Endothelial cell of hepatic sinusoid (primary cell): ENCODE measurements around the gene PPIP5K1.

Experiments
- in situ Hi-C: cut with HindIII; loops from 2 replicates; pipeline ENCODE4 v1.10.0; 2017; ENCODE audit warnings: low sequenced_read_pairs

Gene PPIP5K1

DNA sequence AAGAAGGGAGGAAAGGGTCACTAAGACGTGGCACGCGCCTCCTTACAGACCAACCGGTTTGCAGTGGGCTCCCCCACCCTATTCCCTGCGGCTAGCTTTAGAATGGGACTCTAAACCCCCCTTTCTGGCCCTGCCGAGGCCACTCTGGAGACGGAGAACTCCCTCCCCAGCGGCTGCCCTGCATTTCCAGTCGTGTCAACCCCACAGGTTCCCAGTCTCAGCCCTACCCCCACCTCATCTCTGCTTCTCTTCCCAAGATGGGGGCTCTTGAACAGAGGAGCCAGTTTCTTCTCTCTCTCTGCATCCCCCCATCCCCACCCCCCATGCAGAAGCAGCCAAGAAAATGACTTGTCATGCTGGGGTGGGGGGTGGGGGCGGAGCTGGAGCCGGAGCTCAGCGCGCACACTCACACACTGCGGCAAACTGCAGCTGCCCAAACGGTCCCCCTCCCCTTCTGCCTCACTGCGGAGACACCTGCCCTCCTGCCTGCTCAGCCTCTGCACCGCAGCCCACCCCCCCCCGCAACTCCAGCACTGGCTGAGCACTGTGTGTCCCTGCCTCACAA, 71.7 kb downstream of the PPIP5K1 start:
- in situ Hi-C loops = no loop called here

DNA sequence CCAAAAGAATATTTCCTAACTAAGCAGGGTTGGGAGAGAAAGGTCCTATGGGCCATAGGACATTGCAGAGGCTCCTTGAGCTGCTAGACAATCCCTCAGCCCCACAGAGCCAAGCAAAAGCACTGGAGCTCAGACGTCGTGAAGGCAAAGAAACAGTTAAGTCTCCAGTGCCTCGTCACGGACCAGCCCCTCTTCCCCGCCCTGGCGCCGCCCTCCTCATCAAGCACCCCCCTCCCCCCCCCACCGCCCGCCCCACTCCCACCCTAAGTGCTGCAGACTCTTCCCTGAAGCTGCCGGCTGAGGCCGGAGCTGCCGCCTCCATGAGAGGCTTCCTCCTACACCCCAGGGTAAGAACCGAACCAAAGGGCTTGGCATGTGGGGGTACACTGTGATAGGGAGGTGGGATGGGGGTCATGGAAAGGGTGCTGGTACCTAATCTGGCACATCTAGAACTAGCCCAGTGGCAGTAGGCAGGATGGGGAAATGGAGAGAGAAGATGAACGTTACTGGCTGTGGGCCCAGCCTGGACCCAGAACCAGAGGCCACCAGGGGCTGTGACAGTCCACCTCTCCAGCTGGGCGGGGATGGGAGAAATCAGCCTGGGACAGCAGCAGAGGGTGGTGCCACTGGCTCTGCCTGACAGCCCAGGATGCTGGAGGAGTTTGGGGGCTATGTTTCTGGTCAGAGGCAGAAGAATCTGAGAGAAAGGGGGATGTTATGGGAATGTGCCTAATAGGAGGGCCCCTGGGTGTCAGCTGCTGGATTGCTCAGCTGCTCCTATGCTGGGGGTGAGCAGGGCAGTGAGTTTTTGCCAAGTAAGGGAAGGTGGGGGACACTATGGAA, 72.4 kb downstream of the PPIP5K1 start, which contains the start of gene MAP1A:
TSS of gene MAP1A (plus strand) at position 255 of the 843 bp plus-strand sequence. CDS start 3,866 bp downstream, outside the sequence.
- in situ Hi-C loops = no loop called here

DNA sequence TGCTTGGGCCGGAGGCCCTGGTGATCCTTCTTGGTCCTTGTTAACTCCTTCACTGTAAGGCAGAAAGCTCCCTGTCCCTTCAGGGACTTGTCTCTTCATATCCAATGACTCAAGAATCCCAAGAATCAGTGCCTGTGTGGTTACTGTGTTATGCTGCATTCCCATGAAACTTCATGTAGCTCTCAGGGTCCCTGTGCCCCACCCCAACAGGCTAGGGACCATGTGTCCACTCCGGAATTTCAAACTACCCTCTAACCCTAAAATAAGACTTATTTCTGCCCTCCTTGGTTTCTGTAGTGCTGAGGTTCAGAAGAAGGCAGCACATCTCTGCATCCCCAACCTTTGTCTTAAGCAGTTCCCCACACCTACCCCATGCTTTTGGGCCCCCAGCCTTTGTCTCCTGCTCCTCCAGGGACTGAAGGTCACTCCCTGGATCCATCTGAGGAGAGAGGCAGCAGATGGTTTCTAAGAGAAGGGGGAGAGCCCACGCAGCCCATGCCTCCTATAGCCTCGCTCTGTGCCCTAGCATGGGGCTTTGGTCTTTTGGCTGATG, 73.1 kb downstream of the PPIP5K1 start:
- in situ Hi-C loops = no loop called here

DNA sequence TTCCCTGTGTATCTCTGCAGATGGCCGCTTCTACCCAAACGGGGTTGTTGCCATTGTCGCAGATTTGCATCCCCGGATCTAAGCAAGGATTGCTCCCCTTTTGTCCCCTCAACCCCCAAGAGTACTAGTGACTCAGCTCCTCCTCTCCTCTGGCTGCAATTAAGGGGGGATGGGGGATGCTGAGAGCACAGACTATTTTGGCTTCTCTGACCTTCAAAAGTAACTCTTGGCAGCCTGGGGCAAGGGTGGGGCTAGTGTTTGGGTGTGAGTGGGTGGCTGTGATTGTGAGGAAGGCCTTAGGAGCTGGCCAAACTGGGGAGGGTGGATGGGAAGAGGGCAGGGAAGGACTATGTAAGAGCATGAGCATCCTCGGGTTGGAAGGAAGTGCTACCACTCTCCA, 73.8 kb downstream of the PPIP5K1 start:
- in situ Hi-C loops = no loop called here

DNA sequence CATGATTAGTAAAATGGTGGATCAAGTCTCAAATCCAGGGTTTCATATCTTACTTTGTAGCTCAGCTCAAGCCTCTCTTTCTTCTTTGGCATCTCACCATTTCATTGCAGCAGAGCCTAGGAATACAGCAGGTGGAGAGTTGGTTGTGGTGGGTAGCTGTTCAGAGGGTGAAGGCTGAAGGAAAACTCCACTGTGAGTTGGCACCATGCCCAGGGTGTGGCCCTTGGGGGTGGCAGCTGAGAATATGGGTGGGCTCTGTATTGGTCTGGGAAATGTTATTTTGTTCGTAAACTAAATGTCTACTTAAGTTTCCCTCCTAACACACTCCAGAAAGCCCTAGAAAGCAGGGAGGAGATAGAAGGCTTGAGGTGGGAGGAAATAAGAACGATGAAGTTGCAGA, 74.3 kb downstream of the PPIP5K1 start:
- in situ Hi-C loops = no loop called here

DNA sequence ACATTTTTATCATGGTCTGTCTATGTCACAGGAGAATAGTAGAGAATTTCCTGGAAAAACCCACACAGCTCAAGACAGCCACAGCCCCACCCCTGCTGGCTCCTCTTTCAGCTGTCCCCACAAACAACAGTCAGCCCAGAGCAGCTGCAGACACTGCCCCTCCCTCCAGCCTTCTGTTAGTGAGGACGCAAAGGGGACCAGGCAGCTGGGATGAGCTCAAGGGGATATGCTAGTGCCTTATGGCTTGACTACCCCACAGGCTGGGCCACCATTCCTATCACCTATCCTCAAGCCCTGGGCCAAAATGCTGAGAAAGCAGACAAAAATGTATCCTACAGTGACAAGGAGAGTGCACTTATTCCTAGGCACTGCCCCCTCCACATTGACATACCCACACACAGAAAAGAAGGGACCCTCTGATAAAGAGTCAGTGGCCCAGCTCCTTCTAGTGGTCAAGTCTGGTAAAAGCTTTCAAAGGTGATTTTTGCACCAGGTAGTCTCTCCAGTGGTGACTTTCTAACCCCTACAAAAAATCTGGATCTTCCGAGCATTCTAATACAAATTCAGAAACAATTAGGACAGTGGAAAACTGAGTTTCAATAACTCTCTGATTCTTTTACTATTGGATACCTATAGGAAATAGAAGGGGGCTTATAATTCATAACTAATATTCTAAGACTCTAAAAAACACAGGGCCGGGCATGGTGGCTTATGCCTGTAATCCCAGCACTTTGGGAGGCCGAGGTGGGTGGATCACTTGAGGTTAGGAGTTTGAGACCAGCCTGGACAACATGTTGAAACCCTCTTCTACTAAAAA, 75.6 kb downstream of the PPIP5K1 start:
- in situ Hi-C loops = loop anchor here (5.0 kb wide), 1 partner anchor 37 kb away; no protein-coding TSS in a partner anchor

DNA sequence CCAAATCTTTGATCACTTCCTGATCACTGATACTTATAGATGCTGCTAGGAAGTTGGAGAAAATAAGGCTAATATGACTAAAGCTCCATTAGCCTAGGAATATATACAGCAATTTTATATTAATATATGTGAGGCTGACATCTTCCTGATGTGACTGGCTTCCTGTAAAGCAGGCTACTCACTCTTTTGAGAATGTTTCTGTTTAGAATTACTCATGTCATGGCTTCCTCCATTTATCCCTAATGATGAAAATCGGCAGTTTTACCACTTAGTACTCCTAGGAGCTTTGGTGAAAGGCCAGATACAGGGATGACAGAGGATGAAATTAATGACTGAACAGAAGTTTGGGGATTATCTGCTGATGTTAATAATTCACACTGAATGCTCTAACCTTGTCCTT, 76.5 kb downstream of the PPIP5K1 start:
- in situ Hi-C loops = loop anchor here (5.0 kb wide), 1 partner anchor 36 kb away; no protein-coding TSS in a partner anchor

DNA sequence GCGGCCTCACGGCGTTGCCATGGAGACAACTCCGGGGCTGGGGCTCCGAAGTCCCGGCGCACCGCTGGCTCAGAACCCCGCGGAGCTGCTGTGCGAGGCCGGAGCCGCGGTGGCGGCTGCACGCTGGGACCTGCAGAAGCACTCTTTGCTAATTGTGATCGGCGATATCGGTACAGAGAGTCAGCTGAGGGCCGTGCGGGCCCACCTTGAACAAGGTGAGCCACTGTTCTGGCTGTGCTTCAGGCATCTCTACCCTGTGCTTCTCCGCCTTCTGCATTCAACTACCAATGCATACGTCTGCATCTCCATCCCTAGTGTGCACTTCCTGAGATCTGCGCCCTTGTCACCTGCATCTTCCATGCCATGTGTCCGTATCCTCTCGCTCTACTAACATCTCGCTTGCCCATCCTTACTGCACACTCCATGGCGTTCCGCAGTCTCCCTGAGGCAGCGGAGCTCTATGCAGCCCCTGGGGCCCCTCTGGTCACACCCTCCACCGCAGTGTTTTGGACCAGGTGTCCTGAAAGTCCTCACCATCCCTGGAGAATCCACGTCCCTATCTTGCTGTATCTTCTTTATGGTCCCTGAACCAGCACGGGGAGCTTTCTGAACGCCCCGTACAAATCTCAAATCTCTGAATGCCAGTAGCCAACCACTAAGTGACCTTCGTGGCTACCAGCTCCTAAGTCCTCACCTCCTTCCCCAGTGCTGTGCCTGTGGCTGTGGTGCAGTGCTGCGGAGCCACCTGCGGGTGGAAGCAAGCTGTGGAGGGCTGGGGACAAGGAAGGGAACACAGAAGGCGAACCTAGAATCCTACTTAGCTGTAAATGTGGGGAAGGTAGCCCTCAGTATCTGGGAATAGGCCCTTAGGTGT, 78.8 kb downstream of the PPIP5K1 start:
- in situ Hi-C loops = loop anchor here (5.0 kb wide), 1 partner anchor 34 kb away; no protein-coding TSS in a partner anchor

DNA sequence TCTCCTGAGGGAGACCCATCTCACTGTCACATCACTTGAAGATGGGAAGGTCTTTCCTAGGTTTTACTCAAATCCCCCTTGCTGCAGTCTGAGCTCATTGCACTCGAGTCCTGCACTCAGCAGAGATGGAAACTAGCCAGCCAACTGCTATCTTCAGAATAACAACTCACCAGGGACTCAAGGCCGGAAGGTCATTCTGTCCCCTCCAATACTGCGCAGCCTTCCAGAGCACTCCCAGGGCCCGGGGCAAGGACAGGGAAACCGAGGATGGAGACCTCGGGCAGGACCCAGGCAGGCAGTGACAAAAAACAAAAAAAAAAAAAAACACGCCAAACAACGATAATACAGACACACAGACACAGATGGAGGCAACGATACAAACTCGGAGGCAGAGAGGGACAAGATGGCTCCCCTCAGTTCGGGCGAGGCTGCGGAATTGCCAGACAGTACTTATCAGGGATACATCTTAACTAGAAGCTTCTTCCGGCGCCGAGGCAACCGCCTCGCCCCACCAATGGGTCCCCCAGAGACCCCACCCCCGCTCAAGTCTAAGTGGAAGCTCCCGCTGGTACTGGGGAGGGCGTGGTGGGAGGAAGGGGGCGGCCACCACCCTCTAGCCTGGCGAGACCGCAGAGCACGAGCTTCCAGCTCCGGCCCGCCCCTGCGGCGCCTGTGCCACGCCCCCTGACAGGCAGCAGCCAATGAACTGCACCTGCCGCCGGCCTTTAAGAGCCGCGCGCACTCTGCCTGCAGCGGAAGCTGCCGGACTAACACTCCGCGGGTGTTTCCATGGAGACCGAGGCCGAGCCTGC, 79.6 kb downstream of the PPIP5K1 start:
- in situ Hi-C loops = loop anchor here (5.0 kb wide), 1 partner anchor 33 kb away; no protein-coding TSS in a partner anchor

DNA sequence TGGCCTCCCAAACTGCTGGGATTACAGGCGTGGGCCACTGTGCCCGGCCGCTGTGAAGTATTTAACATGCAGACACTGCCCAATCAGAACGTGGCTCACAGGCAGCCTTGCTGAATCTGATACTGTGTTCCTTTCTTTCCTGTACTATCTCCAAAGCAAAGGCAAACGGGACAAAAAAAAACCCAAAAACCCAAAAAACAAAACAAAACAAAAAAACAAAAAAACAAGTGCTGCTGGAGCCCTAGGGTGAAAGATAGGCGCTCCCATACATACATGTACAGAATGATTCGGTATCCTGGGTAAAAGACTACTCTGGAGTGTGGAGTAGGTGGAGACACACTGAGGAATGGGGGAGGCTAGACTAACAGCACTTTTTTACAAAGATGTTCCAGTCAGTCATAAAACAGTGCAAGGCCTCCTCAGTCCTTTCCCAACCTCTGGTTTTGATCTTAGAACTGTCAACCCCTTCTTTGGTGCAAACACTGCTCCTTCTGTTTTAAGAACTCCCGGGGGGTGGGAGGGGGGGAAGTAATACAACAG, 80.3 kb downstream of the PPIP5K1 start:
- in situ Hi-C loops = loop anchor here (5.0 kb wide), 1 partner anchor 32 kb away; no protein-coding TSS in a partner anchor

DNA sequence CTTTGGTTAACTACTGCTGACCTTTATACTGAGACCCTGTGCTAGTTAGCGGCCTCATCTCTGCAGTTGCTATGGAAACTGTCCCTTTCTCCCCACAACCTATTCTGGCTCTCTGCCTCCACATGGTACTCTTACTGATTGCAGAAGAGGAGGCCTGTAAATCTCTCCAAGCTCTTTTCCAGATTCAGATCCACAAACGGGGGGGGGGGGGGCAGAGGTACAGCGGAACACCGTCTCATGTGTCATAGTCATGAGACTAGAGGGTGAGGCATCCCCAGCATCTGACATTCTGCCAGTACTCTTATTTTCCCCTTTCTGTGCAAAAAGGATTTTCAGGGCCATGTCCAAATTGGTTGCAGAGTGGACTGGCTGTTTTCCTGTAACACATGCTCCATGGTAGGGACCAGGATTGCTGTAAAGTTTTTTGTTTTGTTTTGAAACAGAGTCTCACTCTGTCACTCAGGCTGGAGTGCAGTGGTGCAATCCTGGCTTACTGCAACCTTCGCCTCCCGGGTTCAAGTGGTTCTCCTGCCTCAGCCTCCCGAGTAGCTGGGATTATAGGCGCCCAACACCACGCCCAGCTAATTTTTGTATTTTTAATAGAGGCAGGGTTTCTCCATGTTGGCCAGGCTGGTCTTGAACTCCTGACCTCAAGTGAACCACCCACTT, 80.9 kb downstream of the PPIP5K1 start:
- in situ Hi-C loops = no loop called here

DNA sequence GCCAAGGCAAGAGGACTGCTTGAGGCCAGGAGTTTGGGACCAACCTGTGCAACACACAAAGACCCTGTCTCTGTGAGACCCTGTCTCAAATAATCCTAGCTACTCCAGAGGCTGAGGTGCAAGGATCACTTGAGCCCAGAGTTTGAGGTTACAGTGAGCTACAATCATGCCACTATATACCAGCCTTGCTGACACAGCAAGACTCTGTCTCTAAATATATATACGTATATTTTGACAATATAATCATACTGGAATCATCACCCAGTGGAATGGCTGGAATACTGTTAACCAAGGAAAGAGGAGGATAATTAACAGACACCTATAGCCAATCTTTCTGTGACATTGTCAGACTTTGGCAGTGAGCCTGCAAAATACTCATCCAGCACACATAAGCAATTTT, 81.6 kb downstream of the PPIP5K1 start:
- in situ Hi-C loops = no loop called here

DNA sequence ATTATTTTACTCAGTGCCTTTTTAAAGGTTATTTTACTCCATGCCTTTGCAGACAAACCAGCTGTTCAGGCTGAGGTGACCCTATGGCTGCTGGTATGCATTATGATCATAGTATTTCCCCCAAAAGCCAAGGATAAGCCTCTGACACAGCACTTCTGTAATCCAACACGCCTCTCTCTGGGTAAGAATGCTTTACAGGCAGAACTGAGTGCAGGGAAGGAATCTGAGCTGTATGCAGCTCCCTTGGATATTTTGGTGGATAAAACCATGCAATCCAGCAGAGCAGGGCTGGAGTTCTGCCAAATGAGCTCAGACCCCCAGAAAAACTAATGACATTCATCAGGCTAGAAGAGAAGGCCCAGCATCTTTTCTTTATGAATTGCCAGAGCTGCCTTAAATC, 84.3 kb downstream of the PPIP5K1 start:
- in situ Hi-C loops = no loop called here

DNA sequence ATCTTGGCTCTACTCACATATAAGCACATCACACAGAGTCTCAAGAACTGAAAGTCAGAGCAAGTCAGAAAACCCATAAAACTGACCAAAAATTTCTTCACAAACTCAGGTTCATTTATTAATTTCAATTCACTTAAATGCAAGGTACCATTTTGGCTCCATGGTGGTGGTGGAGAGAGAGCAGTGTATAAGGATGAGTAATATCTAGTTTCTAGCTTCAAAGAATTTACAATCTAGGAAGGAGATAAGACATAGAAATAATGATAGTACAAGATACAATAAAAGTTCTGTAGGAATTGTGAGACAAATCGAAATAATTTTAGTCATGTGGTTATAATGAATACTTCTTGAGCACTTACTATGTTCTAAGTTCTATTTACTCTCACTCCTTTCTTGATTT, 90.4 kb downstream of the PPIP5K1 start:
- in situ Hi-C loops = no loop called here

DNA sequence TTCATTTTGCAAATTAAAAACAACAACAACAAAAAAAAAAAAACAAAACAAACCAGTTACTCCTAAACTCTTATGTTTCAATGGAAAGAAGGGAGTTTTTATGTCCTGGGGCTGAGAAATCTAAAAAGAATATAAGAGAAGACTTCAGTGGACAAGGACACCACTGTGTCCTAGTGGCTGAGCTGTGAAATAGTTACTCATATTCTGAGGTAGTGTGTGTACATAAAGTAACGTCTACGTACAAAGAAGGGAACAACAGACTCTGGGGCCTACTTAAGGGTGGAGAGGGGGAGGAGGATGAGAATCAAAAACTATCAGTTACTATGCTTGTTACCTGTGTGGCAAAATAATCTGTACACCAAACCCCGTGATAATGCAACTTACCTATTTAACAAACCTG, 91.0 kb downstream of the PPIP5K1 start:
- in situ Hi-C loops = no loop called here

DNA sequence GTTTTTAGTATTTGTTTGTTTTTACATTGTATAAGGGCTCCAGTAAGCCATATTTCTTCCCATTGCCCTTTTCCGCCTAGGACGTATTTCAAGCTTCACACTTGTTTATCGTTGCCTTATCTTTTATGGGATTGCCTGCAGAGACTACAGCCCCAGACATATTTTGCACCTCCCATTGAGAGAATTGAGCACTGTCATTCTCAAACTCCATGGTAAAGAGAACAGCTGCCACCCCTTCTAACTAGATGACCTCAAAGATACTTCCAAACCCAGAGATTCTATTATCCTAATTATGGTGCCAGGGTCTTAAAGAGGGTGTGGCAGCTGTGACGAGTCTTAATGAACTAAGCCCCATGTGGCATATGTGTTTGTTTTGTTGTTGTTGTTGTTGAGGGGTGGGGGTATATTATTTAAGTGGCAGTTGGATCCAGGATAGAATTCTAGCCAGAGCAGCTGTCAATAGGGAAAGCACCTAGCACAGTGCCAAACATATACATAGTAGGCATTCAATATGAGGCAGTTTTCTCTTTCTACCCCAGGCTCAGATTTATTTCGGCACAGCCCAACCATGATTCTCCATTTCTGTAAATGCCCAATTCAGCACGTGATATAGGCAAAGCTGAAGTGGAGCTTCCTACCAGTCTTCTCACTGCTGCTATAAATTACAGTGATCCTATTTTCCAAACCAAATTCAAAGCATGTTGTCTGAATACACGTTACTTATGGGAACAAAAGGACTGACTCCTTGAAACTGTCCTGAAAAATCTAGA, 96.1 kb downstream of the PPIP5K1 start:
- in situ Hi-C loops = no loop called here
